ENCODE data around the gene ARHGAP26.

DNA sequence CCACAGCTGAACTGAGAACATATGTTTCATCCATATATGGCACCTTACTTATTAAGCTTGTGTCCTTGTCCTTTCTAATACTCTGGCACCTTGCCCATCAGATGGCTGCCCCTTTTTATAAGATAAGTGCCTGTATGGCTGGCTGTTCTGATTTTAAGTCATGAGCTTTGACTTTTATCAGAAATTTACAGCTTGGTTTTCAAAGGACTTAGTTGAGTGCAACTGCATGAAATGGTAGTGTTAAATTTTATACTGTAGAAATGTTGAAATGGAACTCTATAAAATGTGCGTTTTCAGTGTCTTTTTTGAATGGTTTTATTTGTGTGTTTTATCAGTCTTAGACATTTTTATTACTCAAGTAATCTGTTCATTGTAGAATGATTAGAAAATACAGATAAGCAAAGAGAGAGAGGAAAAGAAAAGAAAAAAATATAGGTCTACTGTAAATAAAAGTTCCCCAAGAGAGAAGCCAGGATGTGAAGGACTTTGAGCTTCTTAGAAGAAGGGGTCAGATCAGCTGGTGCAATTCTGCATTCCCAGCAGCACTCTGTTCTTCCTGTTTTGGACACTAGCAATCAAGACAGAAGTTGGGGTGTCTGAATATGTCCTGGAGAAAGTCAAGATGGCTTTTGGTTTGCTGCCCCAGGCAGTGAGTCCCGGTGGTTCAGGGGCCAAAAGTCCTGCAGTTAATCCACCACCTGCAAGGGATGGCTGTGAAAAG is 38.9 kb downstream of the ARHGAP26 start:
- TF ChIP-seq, protein P1, sequence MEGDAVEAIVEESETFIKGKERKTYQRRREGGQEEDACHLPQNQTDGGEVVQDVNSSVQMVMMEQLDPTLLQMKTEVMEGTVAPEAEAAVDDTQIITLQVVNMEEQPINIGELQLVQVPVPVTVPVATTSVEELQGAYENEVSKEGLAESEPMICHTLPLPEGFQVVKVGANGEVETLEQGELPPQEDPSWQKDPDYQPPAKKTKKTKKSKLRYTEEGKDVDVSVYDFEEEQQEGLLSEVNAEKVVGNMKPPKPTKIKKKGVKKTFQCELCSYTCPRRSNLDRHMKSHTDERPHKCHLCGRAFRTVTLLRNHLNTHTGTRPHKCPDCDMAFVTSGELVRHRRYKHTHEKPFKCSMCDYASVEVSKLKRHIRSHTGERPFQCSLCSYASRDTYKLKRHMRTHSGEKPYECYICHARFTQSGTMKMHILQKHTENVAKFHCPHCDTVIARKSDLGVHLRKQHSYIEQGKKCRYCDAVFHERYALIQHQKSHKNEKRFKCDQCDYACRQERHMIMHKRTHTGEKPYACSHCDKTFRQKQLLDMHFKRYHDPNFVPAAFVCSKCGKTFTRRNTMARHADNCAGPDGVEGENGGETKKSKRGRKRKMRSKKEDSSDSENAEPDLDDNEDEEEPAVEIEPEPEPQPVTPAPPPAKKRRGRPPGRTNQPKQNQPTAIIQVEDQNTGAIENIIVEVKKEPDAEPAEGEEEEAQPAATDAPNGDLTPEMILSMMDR (IDR thresholded peaks at IDR 0.05): no peak
- no peak for TF ChIP-seq POLR2A (IDR thresholded peaks at IDR 0.05)

Measured in lower leg skin (tissue), 3 donors.